MM.1S (cell line): Measurements from ENCODE around the gene BICDL2.

Experiments
- DNase-seq: peaks from one replicate; pipeline ENCODE4 v3.0.0-alpha.2; 2015
- H2AFZ ChIP-seq: fragments of 300-600 bp; sonication (generic); 2 replicates; pipeline ENCODE4 v1.6.0; 2016; ENCODE audit warnings: antibody characterized with exemption, low read length
- H3F3A ChIP-seq: fragments of 300-600 bp; sonication (generic); 2 replicates; pipeline ENCODE4 v1.6.1; 2016; ENCODE audit warnings: mild to moderate bottlenecking, antibody characterized with exemption, low read length, moderate library complexity, mixed read lengths; ENCODE audit not compliant: insufficient read depth
- H3K27ac ChIP-seq: fragments of 300-600 bp; sonication (generic); 2 replicates; pipeline ENCODE4 v1.5.1; 2016; ENCODE audit warnings: mild to moderate bottlenecking, low read length
- H3K27me3 ChIP-seq: fragments of 300-600 bp; sonication (generic); replicated peaks from 2 replicates; pipeline ENCODE4 v1.6.0; 2016; ENCODE audit warnings: low read length; ENCODE audit not compliant: insufficient read depth
- H3K36me3 ChIP-seq: fragments of 300-600 bp; sonication (generic); replicated peaks from 2 replicates; pipeline ENCODE4 v1.6.1; 2016; ENCODE audit warnings: mild to moderate bottlenecking, low read length, mixed read lengths; ENCODE audit not compliant: insufficient read depth
- H3K4me1 ChIP-seq: fragments of 300-600 bp; sonication (generic); 2 replicates; pipeline ENCODE4 v1.6.1; 2016; ENCODE audit warnings: low read length, mixed read lengths
- H3K4me2 ChIP-seq: fragments of 300-600 bp; sonication (generic); 2 replicates; pipeline ENCODE4 v1.6.0; 2016; ENCODE audit warnings: low read depth, low read length
- H3K4me3 ChIP-seq: fragments of 300-600 bp; sonication (generic); 2 replicates; pipeline ENCODE4 v1.5.1; 2016; ENCODE audit warnings: low read length, mixed read lengths
- H3K79me2 ChIP-seq: fragments of 300-600 bp; sonication (generic); 2 replicates; pipeline ENCODE4 v1.6.1; 2016; ENCODE audit warnings: mixed run types, low read length, mixed read lengths
- H3K9ac ChIP-seq: fragments of 300-600 bp; sonication (generic); 2 replicates; pipeline ENCODE4 v1.6.1; 2016; ENCODE audit warnings: low read length, mixed read lengths
- H3K9me2 ChIP-seq: fragments of 300-600 bp; sonication (generic); replicated peaks from 2 replicates; pipeline ENCODE4 v1.6.1; 2016; ENCODE audit warnings: mild to moderate bottlenecking, low read length, mixed read lengths; ENCODE audit not compliant: insufficient read depth
- H3K9me3 ChIP-seq: fragments of 300-600 bp; sonication (generic); replicated peaks from 2 replicates; pipeline ENCODE4 v1.6.1; 2016; ENCODE audit warnings: mild to moderate bottlenecking, low read length, mixed read lengths; ENCODE audit not compliant: insufficient read depth
- H4K20me1 ChIP-seq: fragments of 300-600 bp; sonication (generic); 2 replicates; pipeline ENCODE4 v1.6.1; 2016; ENCODE audit warnings: mild to moderate bottlenecking, low read length, moderate library complexity, mixed read lengths; ENCODE audit not compliant: insufficient read depth
- EZH2 ChIP-seq: fragments of 300-600 bp; sonication (generic); optimal IDR thresholded peaks from 2 replicates; pipeline ENCODE3; 2017; ENCODE audit warnings: low read depth, mild to moderate bottlenecking, antibody characterized with exemption, low read length, mixed read lengths
- EZH2phosphoT487 ChIP-seq: fragments of 300-600 bp; sonication (generic); IDR thresholded peaks from 2 replicates; pipeline ENCODE4 v1.6.1; 2018; ENCODE audit warnings: antibody characterized with exemption, low read length
- TF ChIP-seq, protein P1 (sequence below): fragments of 300-600 bp; sonication (generic); IDR thresholded peaks from 2 replicates; pipeline ENCODE4 v1.5.1; 2016; ENCODE audit warnings: antibody characterized with exemption, low read length, mixed read lengths

The BICDL2 gene

DNA sequence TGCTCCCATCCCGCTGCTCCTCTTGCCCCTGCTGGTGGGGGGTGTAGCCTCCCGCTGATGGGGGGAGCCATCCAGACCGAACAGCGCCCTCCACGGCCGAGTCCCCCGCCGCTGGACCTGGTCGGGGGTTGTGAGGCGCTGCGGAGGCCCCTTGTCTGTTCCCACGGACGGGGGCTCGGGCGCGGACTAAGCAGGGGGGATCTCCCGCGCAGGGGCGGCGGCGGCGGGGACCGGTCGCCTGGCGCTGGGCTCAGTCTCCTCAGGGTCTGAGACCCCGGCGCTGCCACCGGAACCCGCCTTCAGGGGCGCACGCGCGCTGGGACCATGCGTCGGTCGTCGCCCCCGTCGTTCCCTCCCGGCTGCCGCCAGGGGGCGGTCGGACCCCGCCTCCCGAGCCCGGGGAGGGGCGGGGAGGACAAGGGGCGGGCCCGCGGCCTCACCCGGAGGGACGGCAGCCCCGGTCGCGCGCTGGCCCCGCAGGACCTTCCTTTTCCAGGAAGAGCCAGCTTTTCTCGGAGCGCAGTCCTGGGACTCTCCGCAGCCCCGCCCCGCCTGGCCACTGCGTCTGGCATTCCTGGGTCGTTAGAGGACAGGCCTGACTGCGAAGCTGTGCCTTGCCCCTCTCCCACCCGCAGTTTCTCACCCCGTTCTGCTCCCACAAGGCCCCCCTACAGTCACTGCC is 22.4 kb upstream of the BICDL2 start:
- Histone ChIP-seq H2AFZ (peak overlapping the region; percentile 98), H3K4me1 (peaks cover 3% of the 10 kb centered on the region; the same call in 1 of the 2 replicates), H3K4me3 (peak overlapping the region; percentile 96), H3F3A (no peaks in the 10 kb centered on the region), H3K27me3 (peaks cover 73% of the 10 kb centered on the region), H3K9ac (peak overlapping the region; percentile 84), H3K36me3 (no peaks in the 10 kb centered on the region), H3K4me2 (peak overlapping the region; percentile 99), H3K9me3 (no peaks in the 10 kb centered on the region), H3K27ac (no peak overlapping the region), H4K20me1 (no peaks in the 10 kb centered on the region), H3K79me2 (no peaks in the 10 kb centered on the region), H3K9me2 (no peaks in the 10 kb centered on the region)
- peak; percentile 79 for DNase-seq
- no peak for TF ChIP-seq EZH2
- TF ChIP-seq, protein P1, sequence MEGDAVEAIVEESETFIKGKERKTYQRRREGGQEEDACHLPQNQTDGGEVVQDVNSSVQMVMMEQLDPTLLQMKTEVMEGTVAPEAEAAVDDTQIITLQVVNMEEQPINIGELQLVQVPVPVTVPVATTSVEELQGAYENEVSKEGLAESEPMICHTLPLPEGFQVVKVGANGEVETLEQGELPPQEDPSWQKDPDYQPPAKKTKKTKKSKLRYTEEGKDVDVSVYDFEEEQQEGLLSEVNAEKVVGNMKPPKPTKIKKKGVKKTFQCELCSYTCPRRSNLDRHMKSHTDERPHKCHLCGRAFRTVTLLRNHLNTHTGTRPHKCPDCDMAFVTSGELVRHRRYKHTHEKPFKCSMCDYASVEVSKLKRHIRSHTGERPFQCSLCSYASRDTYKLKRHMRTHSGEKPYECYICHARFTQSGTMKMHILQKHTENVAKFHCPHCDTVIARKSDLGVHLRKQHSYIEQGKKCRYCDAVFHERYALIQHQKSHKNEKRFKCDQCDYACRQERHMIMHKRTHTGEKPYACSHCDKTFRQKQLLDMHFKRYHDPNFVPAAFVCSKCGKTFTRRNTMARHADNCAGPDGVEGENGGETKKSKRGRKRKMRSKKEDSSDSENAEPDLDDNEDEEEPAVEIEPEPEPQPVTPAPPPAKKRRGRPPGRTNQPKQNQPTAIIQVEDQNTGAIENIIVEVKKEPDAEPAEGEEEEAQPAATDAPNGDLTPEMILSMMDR, result peak; percentile 79

DNA sequence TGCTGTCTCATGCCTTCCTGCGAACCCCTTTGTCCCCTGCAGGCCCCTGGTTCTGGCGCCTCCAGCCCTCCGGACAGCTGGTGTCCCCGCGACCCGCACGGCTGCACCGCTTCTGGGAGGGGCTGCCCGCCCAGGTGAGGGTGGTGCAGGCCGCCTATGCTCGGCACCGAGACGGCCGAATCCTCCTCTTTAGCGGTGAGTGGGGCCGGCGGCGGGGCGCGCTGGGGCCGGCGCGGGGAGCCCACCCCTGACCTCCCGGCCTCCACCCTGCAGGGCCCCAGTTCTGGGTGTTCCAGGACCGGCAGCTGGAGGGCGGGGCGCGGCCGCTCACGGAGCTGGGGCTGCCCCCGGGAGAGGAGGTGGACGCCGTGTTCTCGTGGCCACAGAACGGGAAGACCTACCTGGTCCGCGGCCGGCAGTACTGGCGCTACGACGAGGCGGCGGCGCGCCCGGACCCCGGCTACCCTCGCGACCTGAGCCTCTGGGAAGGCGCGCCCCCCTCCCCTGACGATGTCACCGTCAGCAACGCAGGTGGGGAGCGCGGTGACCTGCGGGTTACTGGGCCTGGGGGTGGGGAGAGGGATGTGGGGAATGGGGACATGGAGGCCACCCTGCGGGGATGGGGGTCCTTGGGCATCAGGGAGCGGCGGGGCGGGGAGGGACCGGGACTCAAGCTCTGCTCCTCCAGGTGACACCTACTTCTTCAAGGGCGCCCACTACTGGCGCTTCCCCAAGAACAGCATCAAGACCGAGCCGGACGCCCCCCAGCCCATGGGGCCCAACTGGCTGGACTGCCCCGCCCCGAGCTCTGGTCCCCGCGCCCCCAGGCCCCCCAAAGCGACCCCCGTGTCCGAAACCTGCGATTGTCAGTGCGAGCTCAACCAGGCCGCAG is 21.6 kb upstream of the BICDL2 start:
- peak overlapping the region; percentile 99 for H3K4me2 ChIP-seq
- H3K36me3 ChIP-seq, result no peaks in the 10 kb centered on the region
- peak; percentile 54 for DNase-seq
- peak overlapping the region; percentile 98 for H2AFZ ChIP-seq
- peaks cover 3% of the 10 kb centered on the region; the same call in 1 of the 2 replicates for H3K4me1 ChIP-seq
- H3K79me2 ChIP-seq, result no peaks in the 10 kb centered on the region
- TF ChIP-seq EZH2phosphoT487 (no peak), EZH2 (no peak)
- TF ChIP-seq, protein P1, result no peak
- peak overlapping the region; percentile 96 for H3K4me3 ChIP-seq
- no peak overlapping the region for H3K27ac ChIP-seq
- H4K20me1 ChIP-seq, result no peaks in the 10 kb centered on the region
- H3K27me3 ChIP-seq, result peaks cover 70% of the 10 kb centered on the region
- peak overlapping the region; percentile 84 for H3K9ac ChIP-seq
- H3K9me3 ChIP-seq, result no peaks in the 10 kb centered on the region
- no peaks in the 10 kb centered on the region for H3K9me2 ChIP-seq
- no peaks in the 10 kb centered on the region for H3F3A ChIP-seq

DNA sequence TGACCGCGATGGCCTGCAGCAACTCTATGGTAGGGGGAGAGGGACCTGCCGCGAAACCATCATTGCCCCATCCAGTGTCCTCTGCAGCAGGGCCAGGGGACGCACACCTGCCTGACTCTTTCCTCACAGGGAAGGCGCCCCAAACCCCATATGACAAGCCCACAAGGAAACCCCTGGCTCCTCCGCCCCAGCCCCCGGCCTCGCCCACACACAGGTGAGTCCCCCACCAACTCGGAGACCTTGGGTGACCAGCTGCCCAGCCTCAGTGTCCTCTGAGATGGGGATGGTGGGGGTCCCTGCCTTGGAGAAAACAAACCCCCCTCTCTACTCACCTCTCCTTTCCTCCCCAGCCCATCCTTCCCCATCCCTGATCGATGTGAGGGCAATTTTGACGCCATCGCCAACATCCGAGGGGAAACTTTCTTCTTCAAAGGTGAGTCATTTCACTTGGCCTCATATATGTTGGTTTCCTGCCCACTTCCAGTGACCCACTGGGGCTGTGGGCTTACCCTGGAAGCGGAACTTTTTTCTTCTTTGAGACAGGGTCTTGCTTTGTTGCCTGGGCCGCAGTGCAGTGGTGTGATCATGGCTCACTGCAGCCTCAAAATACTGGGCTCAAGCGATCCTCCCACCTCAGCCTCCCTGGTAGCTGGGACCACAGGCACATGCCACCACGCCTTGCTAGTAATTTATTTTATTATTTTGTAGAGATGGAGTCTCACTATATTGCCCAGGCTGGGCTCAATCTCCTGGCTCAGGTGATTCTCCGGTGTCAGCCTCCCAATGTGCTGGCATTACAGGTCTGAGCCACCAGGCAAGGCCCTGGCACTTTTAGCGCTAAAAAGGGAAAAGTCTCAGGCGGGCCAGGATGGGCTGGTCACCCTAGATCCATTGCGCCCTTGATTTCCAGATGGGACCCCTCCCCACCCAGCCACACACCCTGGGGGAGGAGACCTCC is 20.7 kb upstream of the BICDL2 start:
- TF ChIP-seq, protein P1, result no peak
- TF ChIP-seq EZH2phosphoT487 (no peak), EZH2 (no peak)
- Histone ChIP-seq H3K79me2 (no peaks in the 10 kb centered on the region), H3K9me2 (no peaks in the 10 kb centered on the region), H3K27me3 (peaks cover 61% of the 10 kb centered on the region), H3K4me3 (no peak overlapping the region), H3K36me3 (no peaks in the 10 kb centered on the region), H3K27ac (no peak overlapping the region), H3K4me2 (peak overlapping the region; percentile 99; the same call in 1 of the 2 replicates), H3K4me1 (peaks cover 3% of the 10 kb centered on the region; the same call in 1 of the 2 replicates), H4K20me1 (no peaks in the 10 kb centered on the region), H3F3A (no peaks in the 10 kb centered on the region), H3K9me3 (no peaks in the 10 kb centered on the region), H3K9ac (no peak overlapping the region), H2AFZ (no peak overlapping the region)
- no peak for DNase-seq
